HG03558 (cell line): ENCODE measurements around the gene PLEKHD1.
"Not testable (repeated sequence)": the region's sequence is repeated elsewhere in the genome, so short reads cannot be mapped to it uniquely, and the experiment has no call there.

Experiments used
- ATAC-seq: cut with Tn5 transposase; IDR thresholded peaks from one replicate; pipeline ENCODE4 v1.9.1; 2021; ENCODE audit warnings: moderate number of reproducible peaks; ENCODE audit not compliant: unreplicated experiment; ENCODE audit errors: extremely low read depth

PLEKHD1 gene

DNA sequence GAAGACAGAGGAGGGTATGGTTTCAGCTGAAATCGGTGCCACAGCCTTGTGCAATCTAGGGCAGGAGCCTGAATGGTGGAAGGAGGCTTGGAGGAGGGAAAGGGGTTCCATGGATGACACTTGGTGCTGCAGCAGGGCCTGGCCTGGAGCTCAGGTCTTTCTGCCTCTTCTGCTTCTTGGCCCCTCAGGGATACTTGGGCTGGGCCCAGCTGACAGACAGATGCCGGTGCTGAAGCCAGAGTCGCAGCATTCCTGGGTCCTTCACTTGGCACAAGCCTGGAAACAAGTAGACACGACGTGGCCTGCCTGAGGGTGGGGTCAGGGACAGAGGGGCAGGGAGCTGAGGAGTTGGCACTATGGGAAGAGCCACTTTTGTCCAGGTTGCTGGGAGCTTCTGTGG is 4.4 kb upstream of the PLEKHD1 start:
- no peak for ATAC-seq

- no peak for ATAC-seq
Observed at GRCh38 chr14:69481815-69482568, 2.5 kb upstream of the PLEKHD1 start.

GRCh38 chr14:69483765-69484443 is 624 bp upstream of the PLEKHD1 start:
- no peak for ATAC-seq

DNA sequence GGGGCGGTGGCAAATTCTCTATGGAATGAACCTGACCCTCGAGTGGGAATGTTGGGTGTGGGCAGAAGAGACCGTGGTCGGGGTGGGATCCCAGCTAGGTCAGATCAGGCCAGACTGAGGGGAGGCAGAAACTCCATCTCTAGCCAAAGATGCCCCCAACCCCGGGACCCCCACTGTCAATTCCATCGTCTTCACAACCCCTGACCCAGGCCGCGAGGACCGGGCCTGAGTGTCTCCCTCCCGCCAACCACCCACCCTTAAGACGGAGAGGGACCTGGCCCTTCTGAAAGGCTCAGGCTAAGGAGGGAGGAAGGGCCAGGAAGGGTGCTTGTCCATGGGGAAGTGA is 760 bp downstream of the PLEKHD1 start:
- no peak for ATAC-seq

DNA sequence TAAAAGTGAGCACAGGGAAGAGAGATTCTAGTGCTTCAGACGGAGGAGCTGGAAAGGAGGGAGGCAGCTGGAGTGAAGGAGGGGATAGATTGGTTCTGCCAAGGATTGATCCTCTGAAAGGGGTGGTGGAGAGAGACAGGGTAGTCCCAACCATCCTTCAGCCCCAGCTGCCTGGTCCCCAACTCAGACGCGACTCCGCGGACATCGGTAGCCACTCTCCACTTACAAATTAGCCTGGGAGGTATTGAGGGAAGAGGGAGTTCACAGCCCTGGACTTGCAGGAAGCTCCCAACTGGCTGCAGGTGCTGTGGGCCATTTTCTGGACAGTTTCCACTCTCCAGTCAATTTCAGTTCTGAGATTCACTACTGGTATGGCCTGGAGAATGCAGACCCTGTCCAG is 1.2 kb downstream of the PLEKHD1 start:
- ATAC-seq = no peak

- ATAC-seq = no peak
Observed at GRCh38 chr14:69487226-69487625, 2.7 kb downstream of the PLEKHD1 start.

DNA sequence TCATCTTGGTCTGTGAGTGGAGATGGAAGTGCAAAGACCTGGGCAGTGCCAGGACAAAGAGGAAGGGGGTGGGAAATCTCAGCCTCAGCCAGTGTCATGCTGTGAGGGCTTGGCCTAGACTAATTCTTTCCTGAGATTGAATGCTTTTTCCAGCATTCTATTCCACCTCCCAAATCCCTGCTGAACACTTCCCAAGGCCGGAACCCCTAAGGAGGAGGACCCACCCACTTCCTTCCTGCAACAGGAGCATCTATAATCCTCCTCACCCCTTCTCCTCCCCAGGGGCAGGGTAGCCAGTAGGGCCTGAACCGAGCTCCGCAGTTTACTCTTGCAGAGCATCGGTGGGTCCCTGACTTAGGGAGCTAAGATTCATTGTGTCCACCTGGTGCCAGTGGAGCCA is 3.2 kb downstream of the PLEKHD1 start:
- no peak for ATAC-seq

GRCh38 chr14:69489495-69489894 is 5.0 kb downstream of the PLEKHD1 start:
- ATAC-seq = no peak

DNA sequence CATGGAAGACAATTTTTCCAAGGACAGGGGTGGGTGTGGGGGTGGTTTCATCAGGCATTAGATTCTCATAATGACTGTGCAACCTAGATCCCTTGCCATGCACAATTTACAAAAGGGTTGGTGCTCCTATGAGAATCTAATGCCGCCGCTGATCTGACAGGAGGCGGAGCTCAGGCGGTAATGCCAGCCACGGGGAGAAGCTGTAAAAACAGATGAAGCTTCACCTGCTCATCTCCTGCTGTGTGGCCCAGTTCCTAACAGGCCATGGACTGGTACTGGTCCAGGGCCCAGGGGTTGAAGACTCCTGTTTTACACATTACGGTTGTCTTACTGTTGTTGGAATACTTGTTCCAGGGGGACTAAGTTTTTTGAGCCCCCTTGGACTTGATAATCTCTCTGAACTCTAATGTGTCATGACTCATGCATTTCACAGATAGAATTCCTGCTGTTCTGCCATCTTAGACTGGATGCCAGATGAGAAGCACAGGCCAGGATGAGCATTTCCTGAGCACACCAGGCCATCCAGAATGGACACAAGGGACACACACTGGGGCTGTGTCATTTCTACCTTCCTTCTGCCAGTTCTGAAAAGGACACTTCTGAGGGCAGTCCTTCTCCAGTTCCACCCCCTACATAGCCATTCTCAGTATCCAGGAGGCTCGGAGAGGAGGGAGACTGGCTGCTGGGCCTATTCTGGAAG is 5.8 kb downstream of the PLEKHD1 start:
- ATAC-seq = no peak

DNA sequence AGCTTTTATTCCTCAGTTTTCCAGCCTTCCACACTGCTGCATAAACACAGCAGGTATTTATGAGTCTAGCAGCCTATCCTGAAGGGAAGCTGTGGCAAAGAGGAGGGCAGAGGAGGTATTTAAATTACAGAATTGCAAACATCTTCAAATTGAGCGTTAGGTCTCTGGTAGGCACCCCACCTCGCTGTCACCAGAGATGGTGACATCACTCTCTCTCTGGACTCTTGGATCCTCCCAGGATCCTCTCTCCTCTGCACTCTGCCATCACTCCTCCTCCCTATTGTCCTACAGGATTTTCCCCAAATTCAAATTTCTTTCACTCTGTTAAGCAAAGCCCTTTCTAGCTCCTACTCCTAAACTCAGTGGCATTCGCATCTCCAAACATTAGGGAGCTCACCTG is 6.7 kb downstream of the PLEKHD1 start:
- ATAC-seq = no peak

- no peak for ATAC-seq
Observed at GRCh38 chr14:69493038-69493437, 8.5 kb downstream of the PLEKHD1 start.

DNA sequence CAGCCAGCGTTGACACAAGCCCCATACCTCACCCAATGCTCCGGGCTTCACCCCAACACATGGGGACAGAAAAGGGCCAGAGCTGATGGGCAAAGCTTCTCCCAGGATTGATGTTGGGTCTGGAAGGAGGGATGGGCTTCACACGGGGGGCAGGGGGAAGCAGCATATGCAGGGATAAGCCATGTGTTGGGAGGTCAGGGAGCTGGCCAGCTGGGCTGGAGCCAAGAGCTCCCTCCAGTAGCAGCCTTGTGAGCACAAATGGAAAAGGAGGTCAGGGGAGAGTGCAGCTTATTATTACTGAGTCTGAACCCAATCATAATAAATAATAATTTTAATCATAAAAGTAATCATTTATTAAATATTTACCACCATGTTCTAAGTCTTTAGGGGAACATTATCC is 9.3 kb downstream of the PLEKHD1 start:
- no peak for ATAC-seq

GRCh38 chr14:69495341-69495921 is 10.9 kb downstream of the PLEKHD1 start:
- ATAC-seq = no peak

GRCh38 chr14:69497866-69498265 is 13.3 kb downstream of the PLEKHD1 start:
- ATAC-seq = not testable (repeated sequence)

DNA sequence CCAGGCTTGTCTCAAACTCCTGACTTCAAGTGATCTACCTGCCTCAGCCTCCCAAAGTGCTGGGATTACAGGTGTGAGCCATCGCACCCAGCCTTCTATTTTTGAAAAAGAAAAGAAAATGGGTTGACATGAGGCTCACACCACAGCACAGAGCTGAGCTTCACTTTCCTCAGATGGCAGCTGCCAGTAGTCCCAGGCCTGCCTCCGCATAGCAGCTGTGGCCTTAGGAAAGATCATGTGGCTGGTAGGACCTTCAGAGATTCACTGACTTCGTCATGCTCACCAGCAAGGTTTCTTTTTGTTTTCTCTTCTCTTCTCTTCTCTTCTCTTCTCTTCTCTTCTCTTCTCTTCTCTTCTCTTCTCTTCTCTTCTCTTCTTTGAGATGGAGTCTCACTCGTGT is 13.8 kb downstream of the PLEKHD1 start:
- ATAC-seq = not testable (repeated sequence)

- no peak for ATAC-seq
Observed at GRCh38 chr14:69499436-69499835, 14.9 kb downstream of the PLEKHD1 start.

DNA sequence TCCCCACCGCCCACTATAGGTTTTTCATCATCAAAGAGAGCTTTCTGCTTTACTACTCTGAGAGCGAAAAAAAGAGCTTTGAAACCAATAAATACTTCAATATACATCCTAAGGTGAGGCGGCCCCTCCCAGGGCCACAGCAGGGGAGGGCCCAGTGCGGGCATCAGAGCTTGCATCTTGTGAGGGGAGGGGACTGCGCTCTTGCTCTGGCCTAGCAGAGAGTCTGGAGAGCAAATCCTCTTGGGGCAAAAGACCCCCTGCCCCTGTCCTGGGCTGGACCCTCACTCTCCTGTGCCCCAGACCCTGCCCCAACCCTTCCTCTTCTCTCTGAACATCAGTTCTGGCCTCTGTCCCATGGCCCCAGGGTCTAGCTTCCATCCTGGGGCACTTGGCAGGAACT is 15.6 kb downstream of the PLEKHD1 start:
- no peak for ATAC-seq

DNA sequence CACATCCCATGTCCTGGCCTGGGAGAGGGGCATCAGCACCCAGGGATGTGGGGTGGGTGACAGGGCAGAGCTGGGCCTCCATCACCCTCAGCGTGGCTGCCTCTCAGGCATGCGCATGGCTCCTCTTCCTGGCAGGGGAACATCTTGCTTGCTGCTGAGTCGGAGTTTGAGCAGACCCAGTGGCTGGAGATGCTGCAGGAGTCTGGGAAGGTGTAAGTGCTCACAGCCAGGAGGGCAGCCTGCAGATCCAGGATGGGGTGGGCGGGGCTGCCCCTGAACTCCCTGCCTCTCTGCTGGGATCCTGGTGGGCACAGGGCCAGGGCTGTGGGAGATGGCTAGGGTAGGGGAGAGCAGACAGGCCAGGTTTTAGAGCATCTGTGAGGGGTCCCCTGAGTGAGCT is 16.2 kb downstream of the PLEKHD1 start:
- no peak for ATAC-seq

DNA sequence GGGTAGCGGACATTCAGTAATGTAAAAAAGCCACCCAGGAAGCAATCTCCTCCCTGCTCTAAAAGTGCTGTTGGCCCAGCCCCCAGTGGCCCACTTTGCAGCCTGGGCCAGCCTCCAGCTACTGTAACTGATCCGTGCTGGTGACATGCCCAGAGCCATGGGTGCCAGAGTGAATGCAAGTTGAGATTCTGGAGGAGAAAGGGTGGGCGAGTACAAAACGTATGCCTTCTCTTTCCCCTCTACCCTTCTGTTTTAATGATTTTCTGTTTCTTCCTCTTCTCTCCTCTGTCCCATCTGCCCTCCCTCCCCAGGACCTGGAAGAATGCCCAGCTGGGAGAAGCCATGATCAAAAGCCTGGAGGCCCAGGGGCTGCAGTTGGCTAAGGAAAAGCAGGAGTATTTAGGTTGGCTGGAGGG is 16.9 kb downstream of the PLEKHD1 start:
- ATAC-seq = no peak

DNA sequence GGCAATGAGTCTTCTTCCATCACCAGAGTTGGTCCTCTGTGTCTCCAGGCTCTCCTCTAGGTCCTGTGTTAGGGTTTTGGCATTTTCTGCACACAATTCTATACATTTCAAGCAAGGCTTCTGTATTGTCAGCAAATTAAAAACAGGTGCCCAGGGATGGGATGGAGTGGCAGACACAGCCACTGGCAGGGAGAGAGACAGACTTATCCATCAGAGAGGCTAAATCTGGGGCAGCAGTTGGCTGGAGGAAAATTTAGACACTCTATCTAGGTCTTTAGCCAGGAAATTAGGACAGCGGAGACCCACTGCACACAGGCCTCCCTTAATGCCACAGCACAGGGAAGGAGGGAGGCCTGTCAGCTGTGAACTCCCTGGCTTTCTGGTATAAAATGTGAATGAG is 20.2 kb downstream of the PLEKHD1 start:
- ATAC-seq = no peak
